Cardiac septum (tissue), 1 donor: ENCODE measurements around the gene SF3A2. TPM values are rescaled to one million over a fixed set of nuclear protein-coding genes. Genes with fewer than 3 reads are reported as not detected.
"Not testable (repeated sequence)": the region's sequence is repeated elsewhere in the genome, so short reads cannot be mapped to it uniquely, and the experiment has no call there.

Experiments
- DNase-seq: peaks from one replicate; pipeline ENCODE4 v3.0.0-alpha.2; 2020; ENCODE audit warnings: low spot score
- intact Hi-C: fragments of 100-400 bp; cut with DNase I; formaldehyde crosslinking; loops from one replicate; pipeline ENCODE4 v1.14.0; 2022
- total RNA-seq: library from RNA; stranded (reverse); fragmentation: NEBNext Ultra II Directional; extraction: Animal tissue kit (Norgen Biotek cat#: 25700); gene quantifications from one replicate; pipeline ENCODE4 v1.2.1, GENCODE V29; 2021
- donor health status: DM: no; HTN: no; CAD: no.

SF3A2 gene
- total RNA-seq, 1 donor from 2014 or later, result 34.1 TPM

- intact Hi-C loops, result loop anchor here (1.0 to 10.0 kb wide), 3 partner anchors 33 to 345 kb away; partner anchors contain the start of genes DOT1L, PLEKHJ1 and SF3A2
- DNase-seq, result peak; percentile 99
These were observed 32.9 kb downstream of the SF3A2 start for GRCh38 chr19:2269244-2270156.

GRCh38 chr19:2270157-2270422, 33.5 kb downstream of the SF3A2 start:
- DNase-seq, result peak; percentile 84
- intact Hi-C loops, result loop anchor here (2.0 to 10.0 kb wide), 2 partner anchors 107 to 345 kb away; partner anchors contain the start of gene DOT1L

GRCh38 chr19:2270423-2271233, 34.0 kb downstream of the SF3A2 start:
- intact Hi-C loops, result loop anchor here (2.0 to 10.0 kb wide), 2 partner anchors 108 to 344 kb away; partner anchors contain the start of gene DOT1L
- DNase-seq, result peak; percentile 95

GRCh38 chr19:2271234-2272103, 34.8 kb downstream of the SF3A2 start:
- no peak for DNase-seq
- intact Hi-C loops, result loop anchor here (2.0 to 10.0 kb wide), 3 partner anchors 109 to 343 kb away; partner anchors contain the start of gene DOT1L

GRCh38 chr19:2273356-2274184, 36.9 kb downstream of the SF3A2 start:
- intact Hi-C loops, result loop anchor here (1.0 to 10.0 kb wide), 4 partner anchors 37 to 341 kb away; partner anchors contain the start of genes PLEKHJ1 and SF3A2
- peak; percentile 89 for DNase-seq

GRCh38 chr19:2274185-2274711, 37.6 kb downstream of the SF3A2 start:
- no peak for DNase-seq
- intact Hi-C loops, result loop anchor here (2.0 to 10.0 kb wide), 2 partner anchors 43 to 341 kb away; no protein-coding TSS in a partner anchor

GRCh38 chr19:2274931-2275535, 38.4 kb downstream of the SF3A2 start:
- intact Hi-C loops, result loop anchor here (2.0 to 10.0 kb wide), 3 partner anchors 42 to 340 kb away; no protein-coding TSS in a partner anchor

GRCh38 chr19:2275588-2276428, 39.2 kb downstream of the SF3A2 start:
- no peak for DNase-seq
- intact Hi-C loops, result loop anchor here (2.0 to 10.0 kb wide), 3 partner anchors 41 to 339 kb away; no protein-coding TSS in a partner anchor

More at GRCh38 chr19:2274931-2275535, 38.4 kb downstream of the SF3A2 start:
- no peak for DNase-seq

GRCh38 chr19:2276429-2276986, 39.9 kb downstream of the SF3A2 start:
- intact Hi-C loops, result loop anchor here (5.0 to 10.0 kb wide), 2 partner anchors 116 to 338 kb away; no protein-coding TSS in a partner anchor
- no peak for DNase-seq

GRCh38 chr19:2277138-2277537, 40.5 kb downstream of the SF3A2 start:
- intact Hi-C loops, result loop anchor here (5.0 to 10.0 kb wide), 2 partner anchors 115 to 338 kb away; no protein-coding TSS in a partner anchor
- no peak for DNase-seq

- intact Hi-C loops, result loop anchor here (5.0 to 10.0 kb wide), 2 partner anchors 114 to 336 kb away; no protein-coding TSS in a partner anchor
- DNase-seq, result no peak
These were observed 42.0 kb downstream of the SF3A2 start for GRCh38 chr19:2278459-2279158.

GRCh38 chr19:2280633-2281264, 44.1 kb downstream of the SF3A2 start:
- intact Hi-C loops, result no loop called here
- no peak for DNase-seq

- intact Hi-C loops, DNase-seq: not testable (repeated sequence)
These were observed 44.8 kb downstream of the SF3A2 start for GRCh38 chr19:2281265-2282061.
